GM19025 (cell line): ENCODE measurements around the gene GRIFIN.
A peak's percentile ranks its signal among the peaks of the same experiment; 100 is the strongest.

Experiments
- ATAC-seq: cut with Tn5 transposase; IDR thresholded peaks from one replicate; pipeline ENCODE4 v1.9.1; 2021; ENCODE audit warnings: mild to moderate bottlenecking, low read depth, moderate library complexity; ENCODE audit not compliant: unreplicated experiment

GRIFIN gene

GRCh38 chr7:2476298-2476697 is at the start of gene GRIFIN:
Gene GRIFIN, minus strand, starts transcription at chr7:2476398. Its CDS starts 15 bp downstream, at chr7:2476383.
- no peak for ATAC-seq

- no peak for ATAC-seq
These were observed 48.8 kb upstream of the GRIFIN start for GRCh38 chr7:2524808-2525657.

GRCh38 chr7:2523941-2524807 is 48.0 kb upstream of the GRIFIN start:
- no peak for ATAC-seq

GRCh38 chr7:2523461-2523936 is 47.3 kb upstream of the GRIFIN start:
- no peak for ATAC-seq

- no peak for ATAC-seq
These were observed 46.7 kb upstream of the GRIFIN start for GRCh38 chr7:2522780-2523433.

- ATAC-seq = no peak
These were observed 45.9 kb upstream of the GRIFIN start for GRCh38 chr7:2521952-2522591.

GRCh38 chr7:2521341-2521745 is 45.1 kb upstream of the GRIFIN start:
- no peak for ATAC-seq

GRCh38 chr7:2520761-2521290 is 44.6 kb upstream of the GRIFIN start:
- no peak for ATAC-seq

GRCh38 chr7:2520131-2520760 is 44.0 kb upstream of the GRIFIN start:
- no peak for ATAC-seq

GRCh38 chr7:2519119-2519930 is 43.1 kb upstream of the GRIFIN start, which contains the start of gene LFNG:
Gene LFNG, plus strand, starts transcription at chr7:2519774. Its CDS starts 88 bp downstream, at chr7:2519862.
- peak; percentile 93 for ATAC-seq

GRCh38 chr7:2518737-2519118 is 42.5 kb upstream of the GRIFIN start:
- no peak for ATAC-seq

GRCh38 chr7:2517678-2518507 is 41.7 kb upstream of the GRIFIN start:
- no peak for ATAC-seq

- ATAC-seq = no peak
These were observed 40.8 kb upstream of the GRIFIN start for GRCh38 chr7:2517026-2517425.

GRCh38 chr7:2516194-2516555 is 40.0 kb upstream of the GRIFIN start:
- ATAC-seq = no peak

GRCh38 chr7:2515424-2516193 is 39.4 kb upstream of the GRIFIN start:
- no peak for ATAC-seq

GRCh38 chr7:2514473-2515423 is 38.5 kb upstream of the GRIFIN start:
- ATAC-seq = no peak
